Gastrocnemius medialis (tissue), 4 donors: Measurements from ENCODE around the gene ACR.

Experiments
- CTCF ChIP-seq, 5 experiments: fragments of 450-650 bp in 3 of 5; fragments of 200-600 bp in 2 of 5; sonication (generic) in 2 of 5; IDR thresholded peaks in 4 of 5; conservative IDR thresholded peaks in 1 of 5; 1 replicate in 4 of 5; 2 replicates in 1 of 5; pipeline ENCODE4 v1.5.1; 2016 to 2019; ENCODE audit warnings: antibody characterized with exemption in 5 of 5, mild to moderate bottlenecking in 3 of 5, moderate library complexity in 3 of 5
- POLR2A ChIP-seq, 2 donors: fragments of 450-650 bp; IDR thresholded peaks; one replicate each; pipeline ENCODE4 v1.6.1; 2017; ENCODE audit warnings: antibody characterized with exemption in 2 of 2, mild to moderate bottlenecking in 2 of 2, moderate library complexity in 2 of 2

- TF ChIP-seq CTCF (IDR thresholded peaks at IDR 0.05 in 4 of 5, conservative IDR thresholded peaks at IDR 0.05 in 1 of 5) (no peak), POLR2A (IDR thresholded peaks at IDR 0.05) (no peak)
Measured at GRCh38 chr22:50710221-50710620, 27.8 kb upstream of the ACR start.
